Right atrium auricular region (tissue), 2 donors: Measurements from ENCODE around the gene GAMT. TPM values are rescaled to one million over a fixed set of nuclear protein-coding genes. Genes with fewer than 3 reads are reported as not detected.

Experiments used
- DNase-seq: peaks from one replicate; pipeline ENCODE4 v3.0.0-alpha.2; 2019; ENCODE audit warnings: low spot score
- H3K27ac ChIP-seq, 2 donors: fragments of 200-600 bp; sonication (generic); 1 replicate in 1 of 2; 2 replicates in 1 of 2; pipeline ENCODE4 v1.5.1; 2016 to 2019
- H3K27me3 ChIP-seq, 2 donors: fragments of 200-600 bp; sonication (generic); one replicate each; pipeline versions ENCODE4 v1.5.1 to v1.6.0; 2017 to 2019
- H3K36me3 ChIP-seq: fragments of 200-600 bp; sonication (generic); one replicate; pipeline ENCODE4 v1.5.1; 2016
- H3K4me1 ChIP-seq, 2 donors: fragments of 200-600 bp; sonication (generic); one replicate each; pipeline versions ENCODE4 v1.5.1 to v1.6.0; 2017 to 2019
- H3K4me3 ChIP-seq, 2 donors: fragments of 200-600 bp; sonication (generic); 1 replicate in 1 of 2; 2 replicates in 1 of 2; pipeline ENCODE4 v1.5.1; 2017 to 2019; ENCODE audit warnings: mild to moderate bottlenecking in 1 of 2, moderate library complexity in 1 of 2
- H3K9me3 ChIP-seq, 2 donors: fragments of 200-600 bp; sonication (generic); one replicate each; pipeline ENCODE4 v1.5.1; 2019
- total RNA-seq, 2 donors: library from RNA; depleted of rRNA; stranded (reverse); fragments of >200 nt; gene quantifications; one replicate each; pipeline ENCODE4 v1.1.0, GENCODE V29; 2016
- TF ChIP-seq, protein P1 (sequence below), 2 donors: fragments of 200-600 bp; sonication (generic); IDR thresholded peaks; one replicate each; pipeline ENCODE4 v1.5.1; 2019; ENCODE audit warnings: antibody characterized with exemption in 2 of 2

GAMT gene
- total RNA-seq, 2 donors from 2014 or later = 45.8 to 92.5 TPM

GRCh38 chr19:1386945-1387683 lies 14.2 kb downstream of the GAMT start:
- no peaks in the 10 kb centered on the region for H3K9me3 ChIP-seq
- H3K27me3 ChIP-seq = no peaks in the 10 kb centered on the region
- TF ChIP-seq, protein P1, sequence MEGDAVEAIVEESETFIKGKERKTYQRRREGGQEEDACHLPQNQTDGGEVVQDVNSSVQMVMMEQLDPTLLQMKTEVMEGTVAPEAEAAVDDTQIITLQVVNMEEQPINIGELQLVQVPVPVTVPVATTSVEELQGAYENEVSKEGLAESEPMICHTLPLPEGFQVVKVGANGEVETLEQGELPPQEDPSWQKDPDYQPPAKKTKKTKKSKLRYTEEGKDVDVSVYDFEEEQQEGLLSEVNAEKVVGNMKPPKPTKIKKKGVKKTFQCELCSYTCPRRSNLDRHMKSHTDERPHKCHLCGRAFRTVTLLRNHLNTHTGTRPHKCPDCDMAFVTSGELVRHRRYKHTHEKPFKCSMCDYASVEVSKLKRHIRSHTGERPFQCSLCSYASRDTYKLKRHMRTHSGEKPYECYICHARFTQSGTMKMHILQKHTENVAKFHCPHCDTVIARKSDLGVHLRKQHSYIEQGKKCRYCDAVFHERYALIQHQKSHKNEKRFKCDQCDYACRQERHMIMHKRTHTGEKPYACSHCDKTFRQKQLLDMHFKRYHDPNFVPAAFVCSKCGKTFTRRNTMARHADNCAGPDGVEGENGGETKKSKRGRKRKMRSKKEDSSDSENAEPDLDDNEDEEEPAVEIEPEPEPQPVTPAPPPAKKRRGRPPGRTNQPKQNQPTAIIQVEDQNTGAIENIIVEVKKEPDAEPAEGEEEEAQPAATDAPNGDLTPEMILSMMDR (IDR thresholded peaks at IDR 0.05) = no peak
- peaks cover 32% of the 10 kb centered on the region for H3K36me3 ChIP-seq
- peaks cover 0 to 50% of the 10 kb centered on the region in 2 donors for H3K4me1 ChIP-seq
- no peak for DNase-seq
- peak overlapping the region; percentile 45 to 66 for H3K27ac ChIP-seq
- no peak overlapping the region for H3K4me3 ChIP-seq

GRCh38 chr19:1385816-1386215 lies 15.5 kb downstream of the GAMT start:
- TF ChIP-seq, protein P1 (IDR thresholded peaks at IDR 0.05) = no peak
- Histone ChIP-seq H3K4me3 (no peak overlapping the region), H3K27ac (peak overlapping the region in 1 of 2 donors; percentile 32), H3K4me1 (peaks cover 0 to 62% of the 10 kb centered on the region in 2 donors), H3K36me3 (peaks cover 19% of the 10 kb centered on the region), H3K9me3 (no peaks in the 10 kb centered on the region), H3K27me3 (no peaks in the 10 kb centered on the region)
- no peak for DNase-seq

- Histone ChIP-seq H3K4me3 (peak overlapping the region; percentile 90 to 100), H3K36me3 (peaks cover 13% of the 10 kb centered on the region), H3K4me1 (peaks cover 0 to 62% of the 10 kb centered on the region in 2 donors), H3K27ac (peak overlapping the region; percentile 96 to 97), H3K9me3 (no peaks in the 10 kb centered on the region), H3K27me3 (no peaks in the 10 kb centered on the region)
- no peak for DNase-seq
- TF ChIP-seq, protein P1 (IDR thresholded peaks at IDR 0.05) = no peak
Measured at GRCh38 chr19:1384478-1385110, 16.7 kb downstream of the GAMT start.

DNA sequence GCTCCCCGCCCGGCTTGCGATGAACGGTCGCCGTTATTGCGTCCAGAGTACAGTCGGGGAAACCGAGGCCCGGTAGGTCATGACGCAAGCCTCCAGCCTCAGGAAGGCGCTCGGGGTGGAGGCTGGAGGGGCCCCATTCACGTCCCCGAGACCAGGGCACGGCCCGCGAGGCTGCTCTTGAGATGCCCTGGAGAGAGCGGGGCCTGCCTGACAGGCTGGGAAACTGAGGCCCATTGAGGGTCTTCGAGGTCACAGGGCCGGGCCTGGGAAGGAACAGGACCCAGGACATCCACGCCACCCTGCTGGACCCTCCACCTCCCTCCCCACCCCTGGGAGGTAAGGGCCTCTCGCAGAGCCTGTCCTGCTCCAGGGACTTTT lies 17.3 kb downstream of the GAMT start:
- TF ChIP-seq, protein P1 (IDR thresholded peaks at IDR 0.05) = no peak
- Histone ChIP-seq H3K36me3 (peaks cover 8% of the 10 kb centered on the region), H3K27me3 (no peaks in the 10 kb centered on the region), H3K9me3 (no peaks in the 10 kb centered on the region), H3K4me1 (peaks cover 0 to 62% of the 10 kb centered on the region in 2 donors), H3K27ac (peak overlapping the region; percentile 96 to 97), H3K4me3 (peak overlapping the region; percentile 90 to 100)
- DNase-seq = no peak

GRCh38 chr19:1383312-1384084 lies 17.8 kb downstream of the GAMT start, which contains the start of gene NDUFS7:
NDUFS7 (plus strand) TSS chr19:1383907; CDS start chr19:1383927, 20 bp downstream.
- no peaks in the 10 kb centered on the region for H3K9me3 ChIP-seq
- H3K36me3 ChIP-seq = peaks cover 2% of the 10 kb centered on the region
- H3K4me3 ChIP-seq = peak within 1 kb of the TSS; percentile 90 to 100
- H3K4me1 ChIP-seq = peaks cover 0 to 57% of the 10 kb centered on the region in 2 donors
- DNase-seq = peak; percentile 93
- peak within 1 kb of the TSS; percentile 96 to 97 for H3K27ac ChIP-seq
- TF ChIP-seq, protein P1 (IDR thresholded peaks at IDR 0.05) = peak in 1 of 2 donors; percentile 4
- H3K27me3 ChIP-seq = no peaks in the 10 kb centered on the region
